Activated CD8-positive, alpha-beta T cell treated with anti-CD3 and anti-CD28 coated beads, Interleukin-2, amount 10 ng/mL, durations not matched to agents 7 days and 5 days (primary cell): ENCODE measurements around the gene FXYD5. TPM values are rescaled to one million over a fixed set of nuclear protein-coding genes. Genes with fewer than 3 reads are reported as not detected.
"Not testable (repeated sequence)": the region's sequence is repeated elsewhere in the genome, so short reads cannot be mapped to it uniquely, and the experiment has no call there.

ENCODE experiments used
- ATAC-seq: fragments of 150-1000 bp; cut with Tn5 transposase; one replicate; pipeline ENCODE4 v1.10.0; 2021; ENCODE audit warnings: moderate library complexity
- CTCF ChIA-PET: fragments of 350-600 bp; sonication (Branson Sonifier 250); formaldehyde crosslinking; loops from one replicate; lab custom pipeline; 2021; ENCODE audit warnings: antibody characterized with exemption; lab: Charles Lee
- POLR2A ChIA-PET: fragments of 350-600 bp; sonication (Branson Sonifier 250); formaldehyde crosslinking; loops from one replicate; lab custom pipeline; 2021; ENCODE audit warnings: antibody characterized with exemption; lab: Charles Lee
- DNase-seq: peaks from one replicate; pipeline ENCODE4 v3.0.0-alpha.2; 2020
- H3K27ac Mint-ChIP-seq: one replicate; pipeline ENCODE4 v1.8.0; 2021; ENCODE audit warnings: mild to moderate bottlenecking, mixed read lengths
- H3K27me3 Mint-ChIP-seq: one replicate; pipeline ENCODE4 v1.8.0; 2021; ENCODE audit warnings: low read depth, mixed read lengths
- H3K36me3 Mint-ChIP-seq: one replicate; pipeline ENCODE4 v1.8.0; 2021; ENCODE audit warnings: low read depth, mixed read lengths
- H3K4me1 Mint-ChIP-seq: one replicate; pipeline ENCODE4 v1.8.0; 2021; ENCODE audit warnings: low read depth, mixed read lengths
- H3K4me3 Mint-ChIP-seq: one replicate; pipeline ENCODE4 v1.8.0; 2021; ENCODE audit warnings: mild to moderate bottlenecking, mixed read lengths
- H3K9me3 Mint-ChIP-seq: one replicate; pipeline ENCODE4 v1.8.0; 2022; ENCODE audit warnings: mixed read lengths; ENCODE audit not compliant: insufficient read depth
- total RNA-seq, 2 experiments: library from RNA; stranded (reverse); gene quantifications; one replicate each; pipeline ENCODE4 v1.2.3, GENCODE V29; 2021

The FXYD5 gene
- total RNA-seq, 2 experiments from 2014 or later, result 338 to 384 TPM

GRCh38 chr19:35196861-35197260 is 42.3 kb downstream of the FXYD5 start:
- POLR2A ChIA-PET, H3K4me3 Mint-ChIP-seq, CTCF ChIA-PET, H3K36me3 Mint-ChIP-seq, H3K27ac Mint-ChIP-seq, H3K27me3 Mint-ChIP-seq, ATAC-seq, H3K9me3 Mint-ChIP-seq: not testable (repeated sequence)
- DNase-seq, result peak; percentile 4
- H3K4me1 Mint-ChIP-seq, result peaks cover 23% of the 10 kb centered on the region

GRCh38 chr19:35199481-35199880 is 44.9 kb downstream of the FXYD5 start:
- no peak overlapping the region for H3K4me3 Mint-ChIP-seq
- peaks cover 4% of the 10 kb centered on the region for H3K36me3 Mint-ChIP-seq
- ATAC-seq (no peak), DNase-seq (peak; percentile 15)
- CTCF ChIA-PET, result interaction anchor here (0.9 to 3.1 kb wide), 4 partner anchors 9 to 155 kb away, joined by 3 to 9 read pairs (median 5); partner anchors contain the start of gene FXYD5
- peaks cover 39% of the 10 kb centered on the region for H3K4me1 Mint-ChIP-seq
- no peaks in the 10 kb centered on the region for H3K9me3 Mint-ChIP-seq
- H3K27ac Mint-ChIP-seq, result no peak overlapping the region
- POLR2A ChIA-PET, result interaction anchor here (0.6 to 0.8 kb wide), 2 partner anchors 38 to 46 kb away, joined by 3 read pairs; no protein-coding TSS in a partner anchor
- H3K27me3 Mint-ChIP-seq, result no peaks in the 10 kb centered on the region

- H3K27ac Mint-ChIP-seq, result peak overlapping the region; percentile 76
- ChIA-PET POLR2A (interaction anchor here (0.9 to 1.5 kb wide), 3 partner anchors 9 to 42 kb away, joined by 3 read pairs; no protein-coding TSS in a partner anchor), CTCF (interaction anchor here (0.6 to 2.2 kb wide), 9 partner anchors 10 to 954 kb away, joined by 3 to 9 read pairs (median 4); no protein-coding TSS in a partner anchor)
- H3K36me3 Mint-ChIP-seq, result peaks cover 7% of the 10 kb centered on the region
- H3K4me1 Mint-ChIP-seq, result peaks cover 74% of the 10 kb centered on the region
- H3K9me3 Mint-ChIP-seq, result no peaks in the 10 kb centered on the region
- DNase-seq, result peak; percentile 15
- H3K4me3 Mint-ChIP-seq, result no peak overlapping the region
- ATAC-seq, result no peak
- H3K27me3 Mint-ChIP-seq, result no peaks in the 10 kb centered on the region
Observed at GRCh38 chr19:35202722-35203688, 48.5 kb downstream of the FXYD5 start.

- H3K36me3 Mint-ChIP-seq, result peaks cover 16% of the 10 kb centered on the region
- POLR2A ChIA-PET, result interaction anchor here (0.7 to 1.8 kb wide), 3 partner anchors 36 to 51 kb away, joined by 3 to 11 read pairs (median 5); partner anchors contain the start of gene FXYD5
- H3K9me3 Mint-ChIP-seq, result no peaks in the 10 kb centered on the region
- CTCF ChIA-PET, result interaction anchor here (1.1 to 1.8 kb wide), 3 partner anchors 11 to 64 kb away, joined by 3 to 8 read pairs (median 4); no protein-coding TSS in a partner anchor
- ATAC-seq, result no peak
- peak; percentile 36 for DNase-seq
- peak overlapping the region; percentile 99 for H3K27ac Mint-ChIP-seq
- H3K4me1 Mint-ChIP-seq, result peaks cover 85% of the 10 kb centered on the region
- peak overlapping the region; percentile 50 for H3K4me3 Mint-ChIP-seq
- no peaks in the 10 kb centered on the region for H3K27me3 Mint-ChIP-seq
Observed at GRCh38 chr19:35204799-35205732, 50.5 kb downstream of the FXYD5 start.

- Mint-ChIP-seq H3K4me1 (peaks cover 87% of the 10 kb centered on the region), H3K27ac (peak overlapping the region; percentile 99), H3K4me3 (peak overlapping the region; percentile 71), H3K36me3 (peaks cover 16% of the 10 kb centered on the region), H3K9me3 (no peaks in the 10 kb centered on the region), H3K27me3 (no peaks in the 10 kb centered on the region)
- ChIA-PET CTCF (interaction anchor here (0.6 to 2.3 kb wide), 7 partner anchors 11 to 64 kb away, joined by 3 to 15 read pairs (median 4); no protein-coding TSS in a partner anchor), POLR2A (interaction anchor here (0.6 to 1.8 kb wide), 6 partner anchors 35 to 581 kb away, joined by 3 to 11 read pairs (median 4); partner anchors contain the start of gene FXYD5)
- peak; percentile 21 for DNase-seq
- no peak for ATAC-seq
Observed at GRCh38 chr19:35205733-35206323, 51.3 kb downstream of the FXYD5 start.

- Mint-ChIP-seq H3K4me1 (peaks cover 86% of the 10 kb centered on the region), H3K27ac (peak overlapping the region; percentile 99), H3K9me3 (no peaks in the 10 kb centered on the region), H3K36me3 (peaks cover 16% of the 10 kb centered on the region), H3K27me3 (no peaks in the 10 kb centered on the region), H3K4me3 (peak overlapping the region; percentile 71)
- ChIA-PET CTCF (interaction anchor here (0.6 to 2.3 kb wide), 8 partner anchors 10 to 65 kb away, joined by 3 to 15 read pairs (median 4); no protein-coding TSS in a partner anchor), POLR2A (interaction anchor here (0.6 to 1.8 kb wide), 7 partner anchors 12 to 582 kb away, joined by 3 to 11 read pairs (median 4); partner anchors contain the start of gene FXYD5)
- peak; percentile 75 for DNase-seq
- ATAC-seq, result peak; percentile 65
Observed at GRCh38 chr19:35206379-35206778, 51.8 kb downstream of the FXYD5 start.

- ATAC-seq (no peak), DNase-seq (peak; percentile 34)
- CTCF ChIA-PET, result interaction anchor here (0.6 to 2.3 kb wide), 6 partner anchors 10 to 271 kb away, joined by 3 to 15 read pairs (median 5); no protein-coding TSS in a partner anchor
- Mint-ChIP-seq H3K9me3 (no peaks in the 10 kb centered on the region), H3K27me3 (no peaks in the 10 kb centered on the region), H3K4me1 (peaks cover 89% of the 10 kb centered on the region), H3K36me3 (peaks cover 17% of the 10 kb centered on the region), H3K4me3 (peak overlapping the region; percentile 71), H3K27ac (peak overlapping the region; percentile 99)
- POLR2A ChIA-PET, result interaction anchor here (0.6 to 1.8 kb wide), 6 partner anchors 12 to 53 kb away, joined by 3 to 11 read pairs (median 4); partner anchors contain the start of gene FXYD5
Observed at GRCh38 chr19:35206855-35207254, 52.3 kb downstream of the FXYD5 start.

- H3K36me3 Mint-ChIP-seq, result peaks cover 20% of the 10 kb centered on the region
- DNase-seq, result peak; percentile 33
- peaks cover 92% of the 10 kb centered on the region for H3K4me1 Mint-ChIP-seq
- no peak for ATAC-seq
- no peaks in the 10 kb centered on the region for H3K27me3 Mint-ChIP-seq
- ChIA-PET POLR2A (interaction anchor here (1.3 kb wide), 1 partner anchor 37 kb away, joined by 4 read pairs; no protein-coding TSS in a partner anchor), CTCF (interaction anchor here (0.6 to 2.3 kb wide), 3 partner anchors 9 to 270 kb away, joined by 3 to 15 read pairs (median 3); partner anchors contain the start of gene FXYD5)
- peak overlapping the region; percentile 99 for H3K27ac Mint-ChIP-seq
- H3K9me3 Mint-ChIP-seq, result no peaks in the 10 kb centered on the region
- H3K4me3 Mint-ChIP-seq, result peak overlapping the region; percentile 48
Observed at GRCh38 chr19:35207391-35207871, 52.9 kb downstream of the FXYD5 start.

- ChIA-PET POLR2A (no interaction called here), CTCF (interaction anchor here (0.6 kb wide), 1 partner anchor 54 kb away, joined by 3 read pairs; the partner anchor contains the start of gene FXYD5)
- peaks cover 17% of the 10 kb centered on the region for H3K36me3 Mint-ChIP-seq
- H3K4me1 Mint-ChIP-seq, result peaks cover 94% of the 10 kb centered on the region
- H3K27me3 Mint-ChIP-seq, result no peaks in the 10 kb centered on the region
- peak; percentile 44 for DNase-seq
- no peaks in the 10 kb centered on the region for H3K9me3 Mint-ChIP-seq
- H3K27ac Mint-ChIP-seq, result peak overlapping the region; percentile 99
- peak overlapping the region; percentile 48 for H3K4me3 Mint-ChIP-seq
- ATAC-seq, result no peak
Observed at GRCh38 chr19:35208121-35208520, 53.6 kb downstream of the FXYD5 start.

- CTCF ChIA-PET, result no interaction called here
- H3K36me3 Mint-ChIP-seq, result peaks cover 17% of the 10 kb centered on the region
- H3K4me1 Mint-ChIP-seq, result peaks cover 94% of the 10 kb centered on the region
- peak overlapping the region; percentile 53 for H3K27ac Mint-ChIP-seq
- H3K4me3 Mint-ChIP-seq, result no peak overlapping the region
- ATAC-seq (no peak), DNase-seq (peak; percentile 19)
- POLR2A ChIA-PET, result no interaction called here
- H3K9me3 Mint-ChIP-seq, result no peaks in the 10 kb centered on the region
- H3K27me3 Mint-ChIP-seq, result no peaks in the 10 kb centered on the region
Observed at GRCh38 chr19:35209646-35210045, 55.1 kb downstream of the FXYD5 start.
